ENCODE results near the gene MAP6.
"Not testable (repeated sequence)": the region's sequence is repeated elsewhere in the genome, so short reads cannot be mapped to it uniquely, and the experiment has no call there.

The MAP6 gene

GRCh38 chr11:75668451-75669297, at the start of gene MAP6:
TSS of gene MAP6 (minus strand) at chr11:75669038. CDS start at chr11:75668369, 669 bp downstream.
- peak in 1 of 2 donors; percentile 7 for DNase-seq

- DNase-seq = no peak
Observed at GRCh38 chr11:75717608-75718418, 49.0 kb upstream of the MAP6 start, which contains the start of gene MOGAT2. TSS of gene MOGAT2 (plus strand) at chr11:75717838. CDS start at chr11:75717889, 51 bp downstream.

- no peak for DNase-seq
Observed at GRCh38 chr11:75716659-75717058, 47.8 kb upstream of the MAP6 start.

GRCh38 chr11:75715688-75716087, 46.9 kb upstream of the MAP6 start:
- DNase-seq = no peak

GRCh38 chr11:75714211-75714610, 45.4 kb upstream of the MAP6 start:
- DNase-seq = no peak

- peak; percentile 42 to 81 for DNase-seq
Observed at GRCh38 chr11:75706260-75706729, 37.5 kb upstream of the MAP6 start.

GRCh38 chr11:75705541-75705940, 36.7 kb upstream of the MAP6 start:
- no peak for DNase-seq

GRCh38 chr11:75703695-75704237, 34.9 kb upstream of the MAP6 start:
- DNase-seq = no peak

GRCh38 chr11:75700940-75701339, 32.1 kb upstream of the MAP6 start:
- DNase-seq = no peak

GRCh38 chr11:75697906-75698581, 29.2 kb upstream of the MAP6 start:
- no peak for DNase-seq

- DNase-seq = no peak
Observed at GRCh38 chr11:75691804-75692203, 23.0 kb upstream of the MAP6 start.

GRCh38 chr11:75689863-75690609, 21.2 kb upstream of the MAP6 start:
- peak; percentile 70 to 83 for DNase-seq

GRCh38 chr11:75683856-75684255, 15.0 kb upstream of the MAP6 start:
- not testable (repeated sequence) for DNase-seq

- no peak for DNase-seq
Observed at GRCh38 chr11:75679566-75679965, 10.7 kb upstream of the MAP6 start.

GRCh38 chr11:75678620-75679259, 9.9 kb upstream of the MAP6 start:
- DNase-seq = no peak

GRCh38 chr11:75677909-75678308, 9.1 kb upstream of the MAP6 start:
- DNase-seq = no peak

GRCh38 chr11:75677275-75677674, 8.4 kb upstream of the MAP6 start:
- no peak for DNase-seq

GRCh38 chr11:75673977-75674582, 5.2 kb upstream of the MAP6 start:
- peak; percentile 56 to 67 for DNase-seq

- DNase-seq = no peak
Observed at GRCh38 chr11:75667831-75668450, 897 bp downstream of the MAP6 start.

GRCh38 chr11:75667255-75667830, 1.5 kb downstream of the MAP6 start:
- DNase-seq = no peak

Measured in inflammatory macrophage treated with lipopolysaccharide for 1 hour (primary cell).